ENCODE results near the gene ERGIC3. TPM values are rescaled to one million over a fixed set of nuclear protein-coding genes. Genes with fewer than 3 reads are reported as not detected.

ERGIC3 gene
- total RNA-seq, 1 donor from 2014 or later: 233 TPM

GRCh38 chr20:35559042-35559693, 17.3 kb downstream of the ERGIC3 start:
- DNase-seq (ENCODE audit: low spot score in 2 of 2) (no peak), FAIRE-seq (no peak)

GRCh38 chr20:35560105-35560511, 18.2 kb downstream of the ERGIC3 start:
- FAIRE-seq (no peak), DNase-seq (ENCODE audit: low spot score in 2 of 2) (no peak)

- no peak for DNase-seq (ENCODE audit: low spot score in 2 of 2)
- no peak for FAIRE-seq
Observed at GRCh38 chr20:35560541-35560940, 18.7 kb downstream of the ERGIC3 start.

- peak in 1 of 2 donors; percentile 46 for DNase-seq (ENCODE audit: low spot score in 2 of 2)
- FAIRE-seq: no peak
Observed at GRCh38 chr20:35561268-35561667, 19.4 kb downstream of the ERGIC3 start.

GRCh38 chr20:35561671-35562070, 19.8 kb downstream of the ERGIC3 start:
- no peak for FAIRE-seq
- DNase-seq (ENCODE audit: low spot score in 2 of 2): no peak

GRCh38 chr20:35562541-35563110, 20.7 kb downstream of the ERGIC3 start:
- DNase-seq (ENCODE audit: low spot score in 2 of 2): no peak
- FAIRE-seq: no peak

GRCh38 chr20:35563834-35564233, 22.0 kb downstream of the ERGIC3 start:
- FAIRE-seq: no peak
- DNase-seq (ENCODE audit: low spot score in 2 of 2): no peak

GRCh38 chr20:35564905-35565304, 23.0 kb downstream of the ERGIC3 start:
- FAIRE-seq (no peak), DNase-seq (ENCODE audit: low spot score in 2 of 2) (no peak)

GRCh38 chr20:35568645-35569044, 26.8 kb downstream of the ERGIC3 start:
- no peak for DNase-seq (ENCODE audit: low spot score in 2 of 2)
- no peak for FAIRE-seq

- DNase-seq (ENCODE audit: low spot score in 2 of 2): no peak
- FAIRE-seq: no peak
Observed at GRCh38 chr20:35571555-35571954, 29.7 kb downstream of the ERGIC3 start.

GRCh38 chr20:35572838-35573237, 31.0 kb downstream of the ERGIC3 start:
- no peak for FAIRE-seq

GRCh38 chr20:35575958-35576357, 34.1 kb downstream of the ERGIC3 start:
- DNase-seq (ENCODE audit: low spot score in 2 of 2) (no peak), FAIRE-seq (no peak)

More at GRCh38 chr20:35572838-35573237, 31.0 kb downstream of the ERGIC3 start:
- DNase-seq (ENCODE audit: low spot score in 2 of 2): no peak

GRCh38 chr20:35576816-35577215, 34.9 kb downstream of the ERGIC3 start:
- no peak for FAIRE-seq

GRCh38 chr20:35578469-35578868, 36.6 kb downstream of the ERGIC3 start:
- no peak for DNase-seq (ENCODE audit: low spot score in 2 of 2)
- no peak for FAIRE-seq

More at GRCh38 chr20:35576816-35577215, 34.9 kb downstream of the ERGIC3 start:
- no peak for DNase-seq (ENCODE audit: low spot score in 2 of 2)

GRCh38 chr20:35579196-35579595, 37.3 kb downstream of the ERGIC3 start:
- DNase-seq (ENCODE audit: low spot score in 2 of 2) (no peak), FAIRE-seq (no peak)

- FAIRE-seq (no peak), DNase-seq (ENCODE audit: low spot score in 2 of 2) (no peak)
Observed at GRCh38 chr20:35582131-35582530, 40.3 kb downstream of the ERGIC3 start.

GRCh38 chr20:35582741-35583404, 41.0 kb downstream of the ERGIC3 start:
- no peak for DNase-seq (ENCODE audit: low spot score in 2 of 2)
- FAIRE-seq: no peak

- DNase-seq (ENCODE audit: low spot score in 2 of 2) (no peak), FAIRE-seq (no peak)
Observed at GRCh38 chr20:35583636-35584560, 42.0 kb downstream of the ERGIC3 start.

GRCh38 chr20:35586751-35587425, 45.0 kb downstream of the ERGIC3 start:
- FAIRE-seq (no peak), DNase-seq (ENCODE audit: low spot score in 2 of 2) (no peak)

GRCh38 chr20:35587436-35587835, 45.6 kb downstream of the ERGIC3 start:
- no peak for DNase-seq (ENCODE audit: low spot score in 2 of 2)
- no peak for FAIRE-seq

All from frontal cortex (tissue), 4 donors.